Activated CD8-positive, alpha-beta memory T cell treated with anti-CD3 and anti-CD28 coated beads, Interleukin-2, amount 50 U/mL, for 1 hour (primary cell): ENCODE results near the gene APC2.

Source experiments
- DNase-seq: peaks from one replicate; pipeline ENCODE4 v3.0.0-alpha.2; 2020; ENCODE audit errors: extremely low read depth

The APC2 gene

DNA sequence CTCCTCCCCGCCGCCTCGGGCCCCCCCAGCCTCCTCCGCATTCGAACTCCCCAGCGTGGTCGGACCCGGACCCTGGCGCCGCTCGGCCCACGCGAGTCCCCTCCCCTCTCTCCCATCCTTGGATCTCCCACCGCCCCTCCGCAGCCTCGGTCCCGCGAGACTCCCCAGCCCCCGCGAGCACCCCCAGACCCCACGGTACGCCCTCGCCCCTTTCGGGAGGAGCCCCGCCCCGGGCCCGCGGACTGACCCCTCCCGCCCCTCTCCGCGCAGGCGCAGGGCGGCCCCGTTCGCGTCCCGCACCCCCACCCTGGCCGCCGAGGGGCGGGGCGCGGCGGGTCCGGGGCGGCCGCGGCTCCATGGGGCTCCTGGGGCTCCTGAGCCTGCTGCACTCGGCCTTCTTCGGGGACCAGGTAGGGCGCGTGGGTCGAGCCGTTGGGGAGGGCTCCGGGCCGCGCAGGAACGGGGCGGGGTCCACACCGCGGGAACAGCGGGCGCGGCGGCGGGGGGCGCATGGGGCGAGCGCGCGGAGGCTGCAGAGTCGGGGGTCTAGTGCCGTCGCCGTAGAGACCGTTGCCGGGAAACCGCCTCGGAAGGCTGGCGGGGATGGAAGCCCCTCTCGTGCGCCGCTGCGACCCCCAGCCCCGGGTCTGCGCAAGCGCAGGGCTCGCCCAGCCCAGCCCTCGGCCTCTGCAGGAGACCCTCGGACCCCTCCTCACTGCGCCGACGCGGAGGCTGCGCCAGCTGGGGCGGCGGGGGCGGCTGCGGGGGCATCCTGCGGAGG, 3.8 kb upstream of the APC2 start:
- no peak for DNase-seq

DNA sequence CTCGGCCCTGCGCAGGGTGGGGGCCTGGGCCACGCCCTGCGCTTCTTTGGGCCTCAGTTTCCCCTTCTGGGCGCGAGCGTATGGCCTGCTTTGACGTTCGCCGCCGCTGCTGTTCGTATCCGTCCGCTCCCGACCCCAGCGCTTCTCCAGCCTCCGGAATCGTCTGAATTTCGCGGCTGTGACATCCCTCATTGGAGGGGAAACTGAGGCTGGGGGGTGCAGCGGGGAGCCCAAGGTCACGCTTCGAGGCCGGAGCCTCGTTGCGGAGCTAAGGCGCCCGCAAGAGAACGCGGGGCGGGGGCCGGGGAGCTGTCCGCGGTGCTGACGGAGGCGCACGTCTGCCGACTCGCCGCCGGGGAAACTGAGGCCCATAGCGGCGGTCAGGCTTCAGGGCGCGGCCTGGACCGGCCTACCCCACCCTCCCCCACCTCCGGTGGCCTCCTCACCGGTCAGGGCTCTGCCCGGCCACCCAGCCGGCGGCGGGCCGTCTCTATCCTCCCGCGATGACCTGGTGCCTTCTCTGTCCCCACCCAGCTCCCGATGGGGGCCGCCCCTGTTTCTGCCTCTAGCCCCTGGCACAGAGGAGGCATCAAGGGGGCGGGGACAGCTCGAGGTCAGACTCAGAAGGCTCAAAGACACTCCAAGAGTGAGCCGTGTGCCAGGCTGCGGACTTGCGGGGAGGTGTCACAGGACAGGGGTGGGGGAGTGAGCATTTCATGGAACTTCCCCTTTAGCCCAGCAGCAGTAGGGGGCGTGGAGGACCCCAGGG, 3.0 kb upstream of the APC2 start:
- no peak for DNase-seq

DNA sequence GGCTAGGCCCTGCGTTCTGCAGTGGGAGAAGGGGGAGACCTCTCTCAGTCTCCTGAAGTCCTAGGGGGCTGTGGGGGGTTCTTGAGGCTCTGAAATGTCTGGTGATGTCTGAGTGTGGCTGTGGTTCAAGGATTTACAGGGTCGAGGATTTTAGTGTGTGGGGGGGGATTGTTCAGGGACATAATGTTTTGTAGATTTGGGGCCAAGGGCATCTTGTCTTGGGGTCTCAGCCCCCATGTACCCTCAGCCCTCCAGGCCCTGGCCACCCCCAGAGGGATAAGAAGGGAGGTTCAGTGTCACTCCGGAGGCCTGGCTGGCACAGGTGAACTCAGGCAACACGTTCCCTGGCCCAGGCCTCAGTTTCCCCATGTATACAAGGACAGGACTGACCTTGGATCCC, 2.4 kb upstream of the APC2 start:
- DNase-seq = no peak

DNA sequence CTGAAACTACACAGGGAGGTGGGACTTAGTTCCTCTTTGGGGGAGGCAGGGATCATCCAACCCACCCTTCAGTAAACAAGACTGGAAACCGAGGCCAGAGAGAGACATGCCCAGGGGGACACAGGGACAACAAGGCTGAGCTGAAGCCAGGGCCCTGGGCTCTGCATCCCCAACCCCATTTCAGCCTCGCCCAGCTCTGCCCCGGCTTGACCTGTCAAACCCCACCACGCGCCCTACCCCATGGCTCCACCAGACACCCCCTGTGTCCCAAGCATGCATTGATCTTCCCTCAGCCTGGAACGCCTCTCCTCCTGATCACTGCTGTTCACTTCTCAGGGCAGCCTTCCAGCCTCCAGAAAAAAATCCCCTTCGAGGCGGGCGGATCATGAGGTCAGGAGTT, 2.0 kb upstream of the APC2 start:
- no peak for DNase-seq

DNA sequence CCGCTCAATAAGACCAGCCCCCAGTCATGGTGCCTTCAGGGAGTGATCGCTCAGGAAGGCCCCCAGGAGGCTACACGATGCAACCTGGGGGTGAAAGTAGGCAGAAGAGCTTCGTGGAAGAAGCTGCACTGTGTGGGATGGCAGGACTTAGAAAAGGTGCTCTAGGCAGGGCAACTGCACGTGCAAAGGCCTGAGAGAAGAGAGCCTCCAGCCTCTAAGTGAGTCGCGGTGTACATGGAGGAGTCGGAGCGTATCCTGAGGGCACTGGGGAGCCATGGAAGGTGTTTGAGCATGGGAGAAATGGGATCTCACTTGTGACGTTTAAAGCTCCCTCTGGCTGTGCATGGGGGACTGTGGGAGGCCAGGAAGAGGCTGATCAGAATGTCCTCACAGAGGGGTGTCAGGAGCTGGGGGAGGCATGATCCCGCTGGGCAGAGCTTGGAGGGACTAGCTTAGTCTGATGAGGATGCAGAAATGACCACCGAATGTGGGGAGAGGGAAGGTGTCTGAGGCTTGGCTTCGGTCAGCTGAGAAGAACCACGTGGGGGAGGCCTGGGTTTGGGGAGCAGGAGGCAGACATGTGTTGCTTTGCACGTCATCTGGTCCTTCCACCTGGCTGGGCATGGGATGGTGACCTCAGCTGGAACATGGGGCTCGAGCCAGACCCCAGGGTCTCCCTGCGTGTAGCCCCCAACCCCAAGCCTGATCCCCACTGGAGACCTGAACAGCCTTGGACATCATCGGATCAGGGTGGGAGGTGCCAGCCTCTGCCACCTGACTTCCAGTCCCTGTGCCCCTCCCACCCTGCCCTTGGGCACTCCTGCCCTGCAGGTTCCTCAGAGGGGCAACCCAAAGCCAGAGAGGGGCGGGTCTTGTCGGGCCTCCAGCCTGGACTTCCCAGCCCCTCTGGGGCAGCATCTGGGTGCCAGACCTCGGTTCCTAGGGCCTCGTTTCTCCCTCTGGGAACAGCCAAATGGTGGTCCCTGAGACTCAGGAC, 1.1 kb downstream of the APC2 start:
- DNase-seq = no peak

DNA sequence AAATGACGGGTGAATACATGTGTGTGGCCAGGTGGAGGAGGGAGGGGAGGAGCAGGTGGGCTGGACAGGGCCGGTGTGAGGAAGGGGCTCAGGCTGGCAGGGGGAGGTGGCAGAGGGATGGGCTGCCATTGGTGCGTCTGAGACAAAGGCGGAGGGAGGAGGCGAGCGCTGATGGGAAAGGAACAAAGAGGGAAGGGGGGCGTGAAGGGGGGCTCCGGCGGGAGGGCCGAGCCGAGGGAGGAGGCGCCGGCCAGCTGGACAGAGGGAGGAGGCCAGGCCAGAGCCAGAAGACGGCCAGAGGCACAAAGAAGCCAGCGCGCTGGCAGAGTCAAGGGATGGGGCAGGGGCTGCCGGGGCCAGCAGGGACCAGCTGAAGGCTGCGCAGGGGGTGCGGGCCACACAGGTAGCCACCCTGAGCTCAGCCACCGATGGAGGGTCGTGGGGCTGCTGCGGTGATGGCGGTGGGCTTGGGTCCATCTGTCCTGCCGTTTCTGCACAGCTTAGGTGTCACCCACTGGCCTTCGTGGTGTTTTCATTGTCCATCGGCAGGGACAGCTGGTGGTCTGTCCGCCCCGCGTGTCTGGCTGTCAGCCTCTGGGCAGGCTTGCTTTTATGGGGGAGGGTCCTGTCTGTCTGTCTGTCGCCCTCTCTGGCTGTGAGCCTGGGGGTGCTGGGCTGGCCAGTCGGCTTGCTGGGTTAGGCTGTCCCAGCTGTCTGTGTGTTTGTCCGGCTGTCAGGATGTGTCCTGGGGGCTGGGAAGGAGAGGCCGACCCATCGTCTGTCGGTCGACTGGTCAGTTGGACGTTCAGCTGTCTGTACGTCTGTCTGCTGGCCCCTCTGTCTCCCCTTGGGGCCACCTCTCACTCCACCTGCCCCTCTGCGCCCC, 2.2 kb downstream of the APC2 start:
- no peak for DNase-seq

DNA sequence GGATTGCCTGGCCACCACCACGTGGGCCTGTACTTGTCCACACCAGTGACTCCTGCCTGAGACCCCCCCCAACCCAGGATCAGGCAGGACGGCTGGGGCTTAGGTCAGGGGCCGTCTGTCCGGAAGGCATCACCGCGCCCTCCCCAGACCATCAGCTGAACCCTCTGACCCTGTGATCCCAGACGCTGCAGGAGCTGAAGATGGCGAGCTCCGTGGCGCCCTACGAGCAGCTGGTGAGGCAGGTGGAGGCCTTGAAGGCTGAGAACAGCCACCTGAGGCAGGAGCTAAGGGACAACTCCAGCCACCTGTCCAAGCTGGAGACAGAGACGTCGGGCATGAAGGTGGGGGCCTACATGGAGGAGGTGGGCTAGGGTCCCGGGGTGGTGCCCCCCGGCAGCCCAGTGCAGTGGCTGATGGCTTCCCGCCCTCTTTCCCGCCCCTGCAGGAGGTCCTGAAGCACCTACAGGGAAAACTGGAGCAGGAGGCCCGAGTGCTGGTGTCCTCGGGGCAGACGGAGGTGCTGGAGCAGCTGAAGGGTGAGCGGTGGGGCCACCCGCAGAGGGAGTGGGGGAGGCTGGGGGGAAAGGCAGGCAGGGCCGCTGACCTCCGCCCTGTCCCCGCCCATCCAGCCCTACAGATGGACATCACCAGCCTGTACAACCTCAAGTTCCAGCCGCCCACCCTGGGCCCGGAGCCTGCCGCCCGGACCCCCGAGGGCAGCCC, 3.0 kb downstream of the APC2 start:
- no peak for DNase-seq

DNA sequence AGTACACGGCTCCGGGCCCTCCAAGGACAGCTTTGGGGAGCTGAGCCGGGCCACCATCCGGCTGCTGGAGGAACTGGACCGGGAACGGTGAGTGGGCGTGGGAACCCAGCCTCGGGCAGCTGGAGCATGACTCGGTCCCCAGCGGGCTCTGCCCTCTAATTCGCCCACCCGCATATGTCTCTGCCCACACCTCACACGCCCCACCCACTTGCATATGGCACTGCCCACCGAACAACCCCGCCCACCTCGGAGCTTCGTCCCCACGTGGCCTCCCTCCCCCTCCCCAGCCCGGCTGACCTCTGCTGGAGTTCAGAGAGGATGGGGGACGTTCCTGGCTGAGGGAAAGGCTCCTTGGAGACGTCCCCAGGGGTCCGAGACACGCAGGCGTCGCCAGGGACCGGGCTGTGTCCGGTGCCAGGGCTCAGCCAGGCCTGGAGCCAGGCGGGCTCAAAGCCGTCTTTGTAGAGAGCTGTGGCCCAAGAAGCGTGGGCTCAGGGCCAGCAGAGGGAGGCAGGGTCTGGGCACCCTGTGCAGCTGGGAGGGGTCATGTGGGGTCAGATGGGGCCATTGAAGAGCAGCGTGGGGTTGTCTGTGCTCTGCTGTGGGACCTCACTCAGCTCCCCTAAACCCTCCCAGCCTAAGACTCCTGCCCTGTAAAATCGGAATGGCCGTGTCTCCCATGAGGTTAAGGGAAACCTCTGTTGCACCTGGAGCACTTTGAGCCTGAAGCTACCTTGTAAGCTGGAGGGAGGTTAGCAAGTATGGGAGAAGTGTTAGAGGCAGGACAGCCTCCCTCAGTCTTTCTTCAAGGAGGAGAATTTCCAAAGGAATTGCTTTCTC, 3.8 kb downstream of the APC2 start:
- no peak for DNase-seq

DNA sequence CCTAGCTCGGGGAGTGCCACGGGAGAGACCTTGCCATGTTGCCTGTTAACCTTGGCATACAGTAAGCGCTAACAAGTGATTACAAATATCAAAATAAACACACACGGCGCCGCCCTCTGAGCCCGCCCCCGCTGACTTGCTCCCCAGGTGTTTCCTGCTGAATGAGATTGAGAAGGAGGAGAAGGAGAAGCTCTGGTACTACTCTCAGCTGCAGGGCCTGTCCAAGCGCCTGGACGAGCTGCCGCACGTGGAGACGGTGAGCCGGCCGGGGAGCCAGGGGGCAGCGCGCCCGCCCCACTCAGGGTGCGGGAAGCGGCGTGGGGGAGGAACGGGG, 5.0 kb downstream of the APC2 start:
- no peak for DNase-seq

DNA sequence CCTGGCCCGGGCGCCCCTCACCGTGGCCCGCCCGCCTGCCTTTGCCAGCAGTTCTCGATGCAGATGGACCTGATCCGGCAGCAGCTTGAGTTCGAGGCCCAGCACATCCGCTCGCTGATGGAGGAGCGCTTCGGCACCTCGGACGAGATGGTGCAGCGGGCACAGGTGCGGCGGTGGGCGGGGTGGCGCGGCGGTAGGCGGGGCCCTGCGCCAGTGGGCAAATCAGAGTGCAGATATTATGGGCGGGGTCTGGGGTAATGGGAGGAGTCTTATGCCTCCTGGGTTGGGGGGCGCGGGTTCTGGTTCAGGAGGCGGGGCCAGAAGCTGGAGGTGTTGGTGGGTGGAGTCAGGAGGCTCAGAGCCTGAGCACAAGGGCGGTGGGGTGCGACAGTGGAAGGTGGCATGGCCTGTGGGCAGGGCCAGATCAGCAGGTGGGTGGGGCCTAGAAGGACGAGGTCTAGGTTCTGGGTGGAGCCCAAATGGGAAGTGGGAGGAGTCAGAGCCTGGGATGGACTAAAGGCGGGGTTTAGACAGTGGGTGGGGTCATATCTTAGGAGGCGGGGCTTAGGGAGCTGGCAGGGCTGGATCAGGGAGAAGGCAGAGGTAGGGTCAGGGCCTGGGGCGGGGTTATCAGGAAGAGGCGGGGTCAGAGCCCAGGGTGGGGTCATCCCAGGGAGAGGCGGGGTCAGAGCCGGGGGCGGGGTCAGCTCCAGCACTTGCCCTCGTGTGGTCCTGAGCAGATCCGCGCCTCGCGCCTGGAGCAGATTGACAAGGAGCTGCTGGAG, 5.6 kb downstream of the APC2 start:
- DNase-seq = no peak

DNA sequence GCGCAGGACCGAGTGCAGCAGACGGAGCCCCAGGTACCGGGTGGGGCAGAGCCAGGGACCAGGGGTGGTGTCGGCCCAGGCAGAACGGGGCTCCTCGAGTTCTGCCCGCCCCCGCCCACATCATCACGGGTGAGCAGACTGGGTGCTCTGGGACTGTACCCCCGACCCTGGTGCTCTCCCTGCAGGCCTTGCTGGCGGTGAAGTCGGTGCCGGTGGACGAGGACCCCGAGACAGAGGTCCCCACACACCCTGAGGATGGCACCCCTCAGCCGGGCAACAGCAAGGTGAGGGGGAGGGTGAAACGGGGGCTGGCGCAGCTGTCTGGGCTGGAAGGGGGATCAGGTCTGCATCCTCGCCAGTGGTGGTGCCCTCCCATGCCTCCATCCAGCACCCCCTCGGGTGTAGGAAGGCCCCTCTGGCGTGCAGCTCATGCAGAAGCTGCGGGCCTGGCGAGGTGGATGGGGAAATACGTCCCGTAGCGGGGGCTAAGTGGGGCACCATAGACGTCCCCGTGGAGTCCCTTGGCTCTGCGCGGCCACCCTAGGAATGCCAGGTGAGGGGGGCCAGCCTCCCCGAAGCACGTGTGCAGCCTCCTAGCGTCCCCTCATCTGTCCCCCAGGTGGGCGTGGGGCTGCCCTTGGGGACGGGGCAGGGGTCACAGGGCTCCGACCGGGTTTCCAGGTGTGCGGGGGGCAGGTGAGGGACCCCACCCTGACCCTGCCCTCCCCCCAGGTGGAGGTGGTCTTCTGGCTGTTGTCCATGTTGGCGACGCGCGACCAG, 6.4 kb downstream of the APC2 start:
- DNase-seq = no peak

DNA sequence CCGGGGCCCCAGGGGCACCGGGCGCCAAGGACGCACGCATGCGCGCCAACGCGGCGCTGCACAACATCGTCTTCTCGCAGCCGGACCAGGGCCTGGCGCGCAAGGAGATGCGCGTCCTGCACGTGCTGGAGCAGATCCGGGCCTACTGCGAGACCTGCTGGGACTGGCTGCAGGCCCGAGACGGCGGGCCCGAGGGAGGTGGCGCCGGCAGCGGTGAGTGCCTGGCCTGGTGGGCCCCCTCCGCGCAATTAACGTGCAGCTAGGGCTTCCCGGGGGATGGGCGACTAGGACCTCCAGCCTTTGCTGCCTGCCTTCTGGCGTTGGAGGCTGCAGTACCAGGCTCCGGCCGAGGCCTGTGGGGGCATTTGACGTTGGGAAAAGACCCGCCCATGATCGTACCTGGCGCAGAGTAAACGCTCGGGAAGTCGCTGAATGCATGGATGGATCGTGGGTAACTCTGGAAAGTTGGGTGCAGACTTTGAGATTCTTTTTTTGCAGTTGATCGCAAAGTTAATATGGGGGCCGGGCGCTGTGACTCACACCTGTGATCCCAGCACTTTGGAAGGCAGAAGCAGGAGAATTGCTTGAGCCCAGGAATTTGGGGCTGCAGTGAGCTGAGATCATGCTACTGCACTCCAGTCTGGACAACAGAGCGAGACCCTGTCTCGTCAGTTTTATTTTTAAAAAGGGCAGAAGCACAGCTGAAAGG, 7.3 kb downstream of the APC2 start:
- DNase-seq = no peak

DNA sequence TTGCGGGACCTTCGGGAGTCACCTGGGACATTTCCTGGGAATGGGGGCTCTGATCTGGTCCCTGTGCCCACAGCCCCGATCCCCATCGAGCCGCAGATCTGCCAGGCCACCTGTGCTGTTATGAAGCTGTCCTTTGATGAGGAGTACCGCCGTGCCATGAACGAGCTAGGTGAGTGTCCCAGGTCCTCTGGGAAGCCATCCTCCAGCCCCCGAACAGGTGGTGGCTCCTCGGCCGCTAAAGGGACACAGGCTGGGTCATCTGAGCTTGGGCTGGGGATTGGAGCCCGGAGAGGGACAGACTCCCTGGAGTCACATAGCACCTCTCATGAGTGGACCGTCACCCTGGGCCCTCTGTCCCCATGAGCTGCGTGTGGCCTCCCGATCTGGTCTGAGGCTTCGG, 8.0 kb downstream of the APC2 start:
- no peak for DNase-seq

DNA sequence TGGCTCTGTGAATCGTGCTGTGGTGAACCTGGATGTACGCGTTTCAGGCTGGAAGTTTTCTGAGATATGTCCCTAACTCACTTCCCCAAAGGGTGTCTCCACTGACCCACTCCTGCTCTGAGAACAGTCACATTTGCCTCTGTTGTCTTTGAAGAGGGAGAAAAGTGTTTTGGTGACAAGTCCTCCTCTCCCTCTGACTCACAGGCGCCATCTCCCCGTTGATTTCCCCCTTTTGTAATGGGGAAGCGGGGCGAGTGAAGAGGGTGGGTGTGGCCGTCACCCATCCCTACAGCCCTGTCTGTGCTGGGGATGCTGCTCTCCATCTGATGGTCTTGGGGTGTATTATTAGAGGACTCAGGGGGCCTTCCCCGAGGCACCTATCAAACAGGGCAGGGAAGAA, 9.6 kb downstream of the APC2 start:
- DNase-seq = no peak

DNA sequence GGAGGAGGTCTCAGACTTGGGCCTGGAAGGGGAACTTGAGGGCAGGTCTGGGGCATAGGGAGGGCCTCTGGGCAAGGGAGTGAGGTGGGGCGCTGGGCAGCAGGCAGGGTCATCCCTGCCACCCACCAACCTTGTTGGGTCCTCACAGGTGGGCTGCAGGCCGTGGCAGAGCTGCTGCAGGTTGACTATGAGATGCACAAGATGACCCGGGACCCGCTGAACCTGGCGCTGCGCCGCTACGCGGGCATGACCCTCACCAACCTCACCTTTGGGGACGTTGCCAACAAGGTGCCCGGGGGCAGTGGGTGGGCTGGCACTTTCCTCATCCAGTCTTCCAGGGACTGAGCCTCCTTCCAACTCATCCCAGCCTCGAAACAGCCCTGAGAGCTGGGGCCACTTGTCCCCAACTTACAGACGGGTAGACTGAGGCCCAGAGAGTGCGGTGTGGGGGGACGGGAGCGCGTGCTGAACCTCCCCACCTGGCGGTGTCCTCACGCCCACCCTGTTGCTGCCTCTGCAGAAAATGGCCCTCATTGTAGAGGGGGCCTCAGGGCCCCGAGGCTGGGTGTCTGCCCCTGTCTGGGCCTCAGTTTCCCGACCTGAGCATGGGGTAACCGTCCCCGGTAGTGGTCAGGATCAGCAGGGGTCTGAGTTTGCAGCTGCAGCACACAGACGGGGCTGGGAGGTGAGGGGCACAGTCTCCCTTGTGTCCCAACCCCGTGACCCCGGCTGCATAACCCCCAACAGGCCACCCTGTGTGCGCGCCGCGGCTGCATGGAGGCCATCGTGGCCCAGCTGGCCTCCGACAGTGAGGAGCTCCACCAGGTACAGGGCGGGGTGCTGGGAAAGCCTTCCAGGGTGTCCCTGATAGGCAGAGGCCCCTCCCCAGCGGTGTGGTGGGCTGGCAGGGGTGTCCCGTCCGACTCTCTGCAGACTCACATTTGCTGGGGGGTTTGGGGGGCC, 10.4 kb downstream of the APC2 start:
- DNase-seq = no peak

DNA sequence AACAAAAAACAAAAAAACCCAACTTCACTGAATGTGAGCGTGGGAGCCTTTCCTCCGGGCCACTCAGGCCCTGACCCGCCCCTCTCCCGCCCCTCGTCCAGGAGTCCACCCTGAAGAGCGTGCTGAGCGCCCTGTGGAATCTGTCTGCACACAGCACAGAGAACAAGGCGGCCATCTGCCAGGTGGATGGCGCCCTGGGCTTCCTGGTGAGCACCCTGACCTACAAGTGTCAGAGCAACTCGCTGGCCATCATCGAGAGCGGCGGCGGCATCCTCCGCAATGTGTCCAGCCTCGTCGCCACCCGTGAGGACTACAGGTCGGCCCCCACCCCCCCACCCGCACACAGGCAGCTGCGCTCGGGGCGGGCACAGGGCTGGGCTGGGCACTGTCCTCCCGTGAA, 11.9 kb downstream of the APC2 start:
- no peak for DNase-seq
